Measurements from ENCODE around the gene TTC6.

TTC6 gene

DNA sequence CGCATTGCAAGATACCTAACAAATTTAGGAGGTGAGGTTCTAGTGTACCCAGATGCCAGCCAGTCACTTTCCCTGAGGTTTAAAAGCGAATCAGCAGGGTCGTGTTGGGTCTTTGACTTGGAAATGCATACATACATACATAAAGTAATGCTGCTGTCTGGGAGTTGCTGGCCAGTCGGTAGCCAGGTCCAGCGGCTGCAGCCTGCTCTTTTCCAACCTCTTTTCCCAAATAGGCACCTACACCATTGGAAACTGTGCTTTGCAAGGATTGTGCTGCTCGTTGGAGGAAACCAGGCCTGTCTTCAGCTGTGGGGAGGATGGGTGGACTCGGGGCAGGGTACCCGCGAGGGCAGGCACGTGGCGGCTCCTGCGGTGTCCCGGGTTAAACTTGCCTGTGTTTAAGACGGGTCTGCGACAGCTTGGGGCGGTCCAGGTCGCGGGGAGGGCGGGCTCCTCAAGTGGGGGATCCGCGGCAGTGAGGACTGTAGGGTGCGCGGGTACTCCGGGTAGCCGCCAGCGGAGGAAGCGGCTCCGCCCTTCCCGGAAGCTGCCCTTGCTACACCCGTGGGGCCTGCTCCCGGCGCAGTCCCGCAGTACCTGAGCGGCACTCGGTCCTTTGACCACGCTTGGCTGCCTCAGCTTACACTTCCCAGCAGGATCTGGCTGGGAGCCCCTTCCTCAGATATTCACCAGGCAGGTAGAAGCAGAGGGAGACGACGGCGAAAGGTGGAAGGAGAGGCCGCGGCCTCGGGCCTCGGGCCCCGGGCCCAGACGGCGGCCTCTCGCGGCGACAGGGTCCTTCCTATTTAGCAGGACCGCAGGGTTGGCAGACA lies 2.7 kb downstream of the TTC6 start:
- DNase-seq (ENCODE audit: low read depth) = no peak

DNA sequence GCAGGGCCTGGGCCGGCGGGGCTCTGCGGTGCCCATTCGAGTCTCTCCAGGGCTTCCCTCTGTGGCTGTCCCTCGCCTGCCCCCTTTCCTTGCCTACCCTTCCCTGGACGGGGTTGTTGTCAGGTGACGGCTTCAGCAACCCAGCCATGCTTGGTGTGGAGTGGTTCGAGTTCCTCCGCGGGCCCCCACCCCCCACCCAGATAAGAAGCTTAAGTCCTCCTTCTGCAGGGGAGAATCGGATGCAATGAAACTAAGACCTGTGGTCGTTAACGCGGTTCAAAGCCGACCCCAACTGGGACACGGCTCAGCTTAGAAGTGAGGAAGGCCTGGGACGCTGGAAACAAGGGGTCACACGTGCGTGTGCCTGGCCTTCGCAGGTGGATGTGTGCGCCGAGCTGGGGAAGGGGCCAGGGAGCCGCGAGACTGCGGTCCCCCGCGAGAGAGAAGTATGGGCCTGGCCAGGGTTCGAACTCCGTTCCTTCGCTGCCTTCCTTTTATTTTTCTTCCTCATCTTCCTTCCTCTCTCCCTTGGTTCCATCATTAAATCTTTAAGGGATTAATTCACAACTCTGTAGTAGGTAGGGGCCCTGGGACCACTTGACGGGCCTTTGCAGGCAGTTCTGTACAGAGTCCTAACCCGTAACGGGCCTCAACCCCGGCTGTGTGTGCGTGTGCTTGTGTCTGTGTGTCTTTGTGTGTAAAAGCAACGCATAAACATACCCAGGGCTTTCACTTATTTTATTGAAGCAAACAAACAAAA lies 3.5 kb downstream of the TTC6 start:
- DNase-seq (ENCODE audit: low read depth) = no peak

DNA sequence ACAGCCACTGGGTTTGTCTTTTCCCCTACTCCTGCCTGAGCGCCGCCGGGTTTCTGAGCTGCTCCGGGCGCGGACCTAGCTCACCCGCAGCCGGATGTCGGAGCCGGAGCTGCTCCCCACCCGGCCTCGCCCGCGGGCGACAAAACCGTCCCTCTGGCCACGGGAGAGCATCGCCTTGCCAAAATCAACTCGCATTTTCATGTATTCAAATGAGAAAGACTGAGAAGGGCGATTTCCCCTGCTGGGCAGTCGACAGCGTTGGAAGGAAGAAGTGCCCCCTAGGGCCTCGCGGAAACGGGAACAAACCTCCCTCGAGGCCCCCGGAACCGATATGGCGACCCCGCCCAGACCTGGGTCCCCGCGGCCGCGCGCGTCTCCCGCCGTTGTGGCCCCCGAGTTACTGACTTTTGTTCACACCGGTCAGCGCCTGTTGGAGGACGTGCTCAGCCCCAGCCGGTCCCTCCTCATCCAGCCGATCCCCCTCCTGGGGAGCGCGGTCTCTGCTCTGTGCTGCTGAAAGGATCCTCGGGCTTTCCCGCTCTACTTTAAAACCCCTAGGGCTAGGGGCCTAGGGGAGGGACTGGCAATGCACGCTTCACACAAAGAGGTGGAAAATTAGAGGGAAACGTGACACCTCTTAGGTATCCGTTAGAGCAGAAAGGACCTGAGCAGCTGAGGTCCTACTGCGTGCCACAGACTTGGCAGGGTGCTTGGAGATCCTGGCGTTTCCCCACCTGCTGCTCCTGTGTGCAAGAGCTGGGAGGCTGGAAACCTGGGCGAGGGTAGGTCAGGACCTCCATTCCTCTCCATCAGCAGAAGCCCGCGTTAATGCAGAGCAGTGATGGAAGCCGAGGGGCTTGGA lies 4.3 kb downstream of the TTC6 start:
- peak; percentile 22 for DNase-seq (ENCODE audit: low read depth)

DNA sequence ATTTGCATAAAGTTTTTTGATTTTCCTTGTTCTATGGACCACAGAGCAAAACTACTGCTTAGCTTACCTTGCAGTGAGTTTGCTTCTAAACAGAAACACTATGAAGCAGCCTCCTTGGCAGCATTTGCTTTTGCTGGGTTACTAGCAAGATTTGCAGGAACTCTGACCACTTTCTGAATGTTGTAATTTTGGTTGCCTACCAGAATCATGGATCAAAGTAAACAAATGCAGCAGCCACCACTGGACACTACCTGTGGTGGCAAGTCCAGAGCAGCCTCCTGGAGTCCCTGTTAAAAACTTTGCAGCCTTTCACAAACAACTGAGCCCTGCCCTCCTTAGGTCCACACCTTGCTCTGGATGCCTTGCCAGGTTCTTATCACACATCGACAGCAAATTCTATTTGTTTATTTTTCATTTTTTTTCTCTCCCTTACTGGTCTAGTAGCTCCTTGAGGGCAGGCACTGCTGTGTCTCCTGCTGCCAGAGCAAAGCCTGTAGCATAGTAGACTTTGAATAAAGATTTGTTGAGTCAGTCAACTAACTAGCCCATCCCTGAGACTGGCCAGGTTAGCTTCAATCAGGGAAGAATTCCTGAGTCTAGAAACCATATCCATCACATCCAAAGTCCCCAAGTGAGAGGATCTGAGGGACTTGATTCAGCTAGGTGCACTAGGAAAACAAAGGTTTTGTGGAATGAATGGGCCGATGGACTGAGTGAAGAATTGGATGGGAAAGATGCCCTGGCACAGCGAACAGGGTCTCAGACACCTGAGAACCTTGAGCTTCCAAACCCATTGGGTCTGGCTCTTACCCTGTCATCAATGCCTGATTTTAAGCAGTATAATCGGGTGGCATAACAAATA lies 5.7 kb downstream of the TTC6 start:
- no peak for DNase-seq (ENCODE audit: low read depth)

DNA sequence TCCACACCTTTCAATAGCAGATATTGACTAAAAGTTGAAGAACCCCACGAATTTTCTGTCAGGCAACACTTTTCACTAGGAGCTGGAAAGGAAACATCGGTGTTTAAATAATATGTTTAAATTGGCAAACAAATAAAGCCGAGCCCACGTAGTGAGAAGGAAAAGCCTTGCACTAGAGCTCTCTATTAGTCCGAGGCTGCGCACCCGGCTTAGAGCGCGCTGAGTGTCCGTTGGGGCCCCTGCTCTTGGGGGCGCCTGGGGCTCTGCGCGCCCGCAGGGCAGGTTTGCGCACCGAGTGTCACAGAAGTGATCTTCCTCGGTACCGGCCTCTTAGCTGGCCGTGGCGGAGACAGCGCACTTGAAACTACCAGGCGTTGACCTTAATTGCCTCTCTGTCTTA lies 6.4 kb downstream of the TTC6 start:
- no peak for DNase-seq (ENCODE audit: low read depth)

DNA sequence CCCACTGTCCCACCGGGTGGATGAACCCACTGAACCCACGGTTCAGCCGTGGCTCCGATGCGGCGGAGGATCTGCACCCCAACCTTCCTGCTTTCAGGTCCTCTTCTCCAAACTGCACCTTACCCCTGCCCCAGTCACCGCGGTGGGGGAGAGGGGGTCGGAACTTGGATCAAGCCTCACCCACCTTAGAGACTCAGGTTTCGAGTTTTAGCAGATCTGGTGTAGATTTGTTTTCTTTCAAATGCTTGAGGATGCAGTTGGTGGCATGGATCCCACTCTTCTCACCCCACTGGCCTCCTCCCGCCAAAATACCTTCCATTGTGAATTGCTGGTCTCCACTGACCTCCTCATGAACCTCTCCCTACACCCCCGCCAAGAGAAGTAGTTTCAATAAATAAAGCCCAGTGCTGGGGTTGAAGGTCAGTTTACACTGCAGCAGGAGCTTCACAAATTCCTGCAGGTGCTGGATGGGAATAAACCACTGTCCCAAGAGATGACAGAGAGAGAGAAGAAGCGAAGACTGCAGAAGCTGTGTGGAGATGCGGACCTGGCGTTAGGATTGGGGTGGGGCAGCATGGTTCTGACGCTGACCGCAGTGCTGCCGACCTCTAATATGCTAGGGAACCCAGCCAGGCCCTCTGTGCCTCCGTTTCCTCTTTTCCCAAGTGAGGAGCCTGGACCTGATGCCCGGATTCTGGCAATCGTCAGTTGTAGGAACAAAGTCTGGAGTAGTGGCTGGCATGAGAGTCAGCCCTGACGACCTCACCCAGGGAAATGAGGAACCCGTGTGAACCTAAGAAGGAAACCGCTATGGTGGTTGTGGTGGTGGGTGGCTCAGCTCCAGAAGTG lies 7.4 kb downstream of the TTC6 start:
- DNase-seq (ENCODE audit: low read depth) = no peak

DNA sequence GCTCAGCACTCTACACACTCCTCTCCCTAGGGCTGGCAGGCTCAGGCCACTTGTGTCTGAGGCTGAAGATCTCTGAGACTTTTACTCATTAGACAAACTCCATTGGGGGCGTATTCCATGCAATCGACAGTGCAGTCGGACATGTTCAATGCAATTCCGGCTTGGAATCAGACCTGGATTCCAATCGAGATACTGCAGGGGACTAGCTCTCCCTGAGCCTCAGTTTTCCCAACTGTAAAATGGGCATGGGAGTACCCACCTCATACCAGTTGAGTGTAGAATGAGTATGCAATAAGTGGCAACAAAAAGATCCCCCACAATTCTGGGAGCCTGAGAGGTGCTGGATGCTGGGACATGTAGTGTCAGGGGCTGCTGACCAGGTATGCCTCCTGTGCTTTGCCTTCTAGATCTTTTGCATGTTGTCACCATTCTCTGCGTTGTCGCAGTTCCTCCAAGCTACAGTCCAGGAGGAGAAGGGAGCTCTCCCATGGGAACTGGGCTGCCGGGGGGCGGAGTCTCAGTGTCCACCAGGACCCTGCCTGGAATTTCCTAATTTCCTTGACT lies 8.3 kb downstream of the TTC6 start:
- no peak for DNase-seq (ENCODE audit: low read depth)

DNA sequence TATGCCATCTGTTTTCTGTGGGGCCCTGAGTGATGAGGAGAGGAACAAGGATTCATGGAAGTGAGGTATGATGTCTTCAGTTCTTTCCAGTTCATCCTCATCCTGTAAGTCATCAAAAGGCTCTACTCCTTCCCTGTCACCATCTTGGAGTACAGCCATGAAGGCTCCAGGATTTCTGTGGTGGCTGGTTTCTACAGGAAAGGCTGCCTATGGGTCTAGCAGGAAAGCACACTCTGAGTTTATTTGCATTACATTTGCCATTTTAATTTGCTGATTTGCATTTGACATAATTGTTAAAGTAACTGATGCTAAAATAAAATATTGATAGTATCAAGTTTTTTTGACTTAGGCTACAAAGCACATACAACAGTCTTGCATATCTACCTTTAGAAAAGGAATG lies 11.2 kb downstream of the TTC6 start:
- DNase-seq (ENCODE audit: low read depth) = no peak

DNA sequence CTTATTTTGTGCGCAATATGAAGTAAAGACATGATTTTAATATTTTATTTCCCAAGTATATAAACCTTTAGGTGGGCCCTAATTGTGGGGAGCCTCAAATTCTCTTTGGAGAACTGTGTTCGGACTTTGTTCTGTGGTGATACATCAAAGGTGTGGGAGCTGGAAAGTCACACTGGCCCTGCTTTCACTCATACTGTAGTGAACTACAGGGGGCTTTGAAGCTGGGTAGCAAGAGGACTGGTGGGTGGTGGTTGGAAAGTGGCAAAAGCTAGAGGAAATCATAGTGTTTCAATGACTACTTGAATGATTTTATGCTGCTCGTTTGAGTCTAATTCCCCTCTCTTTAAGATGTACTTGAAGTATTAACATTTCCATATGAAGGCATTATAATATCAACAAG lies 13.2 kb downstream of the TTC6 start:
- DNase-seq (ENCODE audit: low read depth) = no peak

DNA sequence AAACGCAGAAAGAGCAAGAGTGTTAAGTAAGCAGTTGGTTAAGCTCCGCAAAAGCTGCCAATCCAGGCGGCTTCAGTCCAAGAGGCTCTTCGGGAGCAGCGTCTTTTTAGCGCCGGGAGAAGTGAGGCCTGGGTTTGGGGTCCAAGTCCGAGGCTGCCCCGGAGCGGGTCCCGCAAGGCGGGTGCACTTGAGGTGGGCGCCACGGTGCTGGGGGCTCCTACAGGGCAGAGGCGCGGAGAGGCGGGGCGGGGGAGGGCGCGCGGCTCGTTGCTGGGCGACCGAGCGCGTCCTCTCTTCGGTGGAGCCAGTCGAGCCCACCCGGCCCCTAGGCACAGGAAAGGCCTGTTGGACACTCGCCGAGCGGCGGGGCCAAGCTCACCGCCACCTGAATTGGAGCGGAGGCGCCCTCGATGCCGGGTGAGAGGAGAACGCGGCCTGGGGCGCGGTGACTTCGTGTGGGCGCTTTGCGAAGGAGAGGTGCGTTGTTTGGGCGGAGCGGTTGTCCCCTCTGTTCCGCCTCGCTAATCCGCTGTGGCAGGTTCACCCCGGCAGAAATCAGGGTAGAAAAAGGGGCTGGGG lies 15.6 kb downstream of the TTC6 start:
- no peak for DNase-seq (ENCODE audit: low read depth)

DNA sequence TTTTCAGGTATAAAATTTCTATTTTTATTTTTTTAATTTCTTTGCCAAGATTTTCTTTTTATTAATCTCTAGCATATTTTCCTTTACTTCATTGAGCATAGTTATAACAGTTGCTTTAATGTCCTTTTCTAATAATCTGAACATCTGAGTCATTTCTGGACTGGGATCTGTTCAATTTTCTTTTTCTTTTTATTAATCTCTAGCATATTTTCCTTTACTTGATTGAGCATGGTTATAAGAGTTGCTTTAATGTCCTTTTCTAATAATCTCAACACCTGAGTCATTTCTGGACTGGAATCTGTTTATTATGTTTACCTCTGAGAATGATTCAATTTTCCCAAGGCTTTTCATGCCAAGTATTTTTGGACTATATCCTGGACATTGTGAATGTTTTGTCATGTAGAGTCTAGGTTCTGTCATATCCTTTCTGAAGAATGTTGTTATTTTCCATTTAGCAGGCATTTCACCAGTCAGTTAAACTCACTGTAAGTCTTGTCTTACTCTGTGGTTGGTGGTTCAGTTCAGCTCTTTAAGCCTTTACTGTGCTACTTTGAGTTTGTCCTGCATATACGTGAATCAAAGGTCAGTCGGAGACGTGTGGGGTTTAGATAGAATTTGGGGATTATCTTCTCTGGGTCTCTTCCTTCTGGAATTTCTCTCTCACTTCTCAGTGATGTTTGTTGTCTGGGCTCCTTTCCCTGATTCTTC lies 20.3 kb downstream of the TTC6 start:
- DNase-seq (ENCODE audit: low read depth) = no peak

DNA sequence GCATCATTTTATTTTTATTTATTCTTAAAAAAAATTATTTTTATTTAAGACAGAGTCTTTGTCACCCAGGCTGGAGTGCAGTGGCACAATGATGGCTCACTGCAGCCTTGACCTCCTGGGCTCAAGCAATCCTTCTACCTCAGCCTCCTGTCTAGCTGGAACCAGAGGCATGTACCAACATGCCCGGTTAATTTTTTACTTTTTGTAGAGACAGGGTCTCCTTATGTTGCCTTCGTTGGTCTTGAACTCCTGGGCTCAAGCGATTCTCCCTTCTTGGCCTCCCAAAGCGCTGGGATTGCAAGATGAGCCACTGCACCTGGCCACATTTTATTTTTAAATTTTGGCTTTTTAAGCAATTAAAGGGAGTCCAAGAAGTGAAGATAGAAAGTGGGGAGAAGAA lies 21.4 kb downstream of the TTC6 start:
- no peak for DNase-seq (ENCODE audit: low read depth)

DNA sequence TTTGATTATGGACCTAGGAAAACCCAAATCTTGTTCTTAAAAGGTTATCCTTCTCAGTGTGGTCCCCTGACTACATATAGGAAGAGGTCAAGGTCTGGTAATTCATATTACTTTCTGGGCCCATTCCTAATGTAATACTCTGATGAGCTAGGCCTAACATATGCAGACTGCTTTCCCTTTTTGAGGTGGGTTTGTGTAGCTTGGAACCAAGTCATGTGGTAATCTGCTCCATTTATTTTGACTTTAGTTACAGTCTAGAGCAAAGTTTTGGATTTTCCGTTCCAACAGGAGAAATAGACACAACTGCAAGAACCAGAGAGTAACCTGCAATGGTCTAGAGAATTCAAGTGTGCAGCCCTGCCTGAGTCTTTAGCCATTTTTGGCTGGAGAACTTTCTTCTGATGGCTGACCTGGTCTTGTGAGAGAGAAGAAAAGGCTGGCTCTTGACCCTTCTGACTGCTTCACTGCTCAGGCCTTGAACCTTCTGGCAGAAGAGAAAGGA lies 22.5 kb downstream of the TTC6 start:
- DNase-seq (ENCODE audit: low read depth) = no peak

DNA sequence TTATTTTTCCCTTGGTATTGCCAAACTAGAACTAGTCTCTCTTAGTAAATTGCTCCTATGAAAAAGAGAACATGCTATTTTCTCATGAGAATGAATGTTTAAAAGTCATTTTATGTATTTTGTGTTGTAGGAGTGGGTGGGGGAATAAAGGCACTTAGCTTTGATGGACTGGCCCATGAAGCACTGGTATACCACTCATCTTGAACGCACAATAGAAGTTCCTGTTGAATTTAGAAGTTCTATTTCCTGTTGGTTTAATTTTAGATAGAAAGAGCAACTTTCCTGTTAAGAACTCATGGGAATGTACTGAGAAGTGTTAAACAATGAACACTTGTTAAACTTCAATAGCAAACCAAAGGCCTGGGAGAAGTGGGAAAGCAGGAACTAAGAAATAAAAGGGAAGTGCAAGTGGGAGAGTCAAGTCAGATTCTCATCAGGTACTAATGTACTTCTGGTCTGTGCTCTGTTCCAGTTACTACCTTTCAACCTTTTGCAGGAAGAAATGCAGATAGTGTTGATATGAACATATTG lies 23.1 kb downstream of the TTC6 start:
- DNase-seq (ENCODE audit: low read depth) = no peak

DNA sequence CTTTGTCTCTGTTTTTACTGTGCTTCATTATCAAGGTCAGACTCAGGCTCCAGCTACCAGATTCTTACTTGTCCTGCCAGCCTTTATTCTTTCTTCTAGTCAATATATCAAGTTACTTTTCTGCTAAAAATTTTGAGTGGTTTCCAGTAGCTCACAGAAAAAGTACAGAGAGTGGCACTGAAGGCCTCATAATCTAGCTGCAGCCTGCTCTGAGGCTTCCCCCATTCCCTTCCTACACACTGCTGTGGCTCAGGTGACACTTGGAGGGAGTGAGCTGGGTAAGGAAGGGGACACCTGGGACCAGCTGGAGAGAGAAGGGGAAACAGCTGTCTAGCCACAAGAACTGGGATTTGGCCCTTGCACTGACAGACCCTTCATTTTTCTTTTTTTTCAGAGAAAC lies 25.4 kb downstream of the TTC6 start:
- DNase-seq (ENCODE audit: low read depth) = no peak

DNA sequence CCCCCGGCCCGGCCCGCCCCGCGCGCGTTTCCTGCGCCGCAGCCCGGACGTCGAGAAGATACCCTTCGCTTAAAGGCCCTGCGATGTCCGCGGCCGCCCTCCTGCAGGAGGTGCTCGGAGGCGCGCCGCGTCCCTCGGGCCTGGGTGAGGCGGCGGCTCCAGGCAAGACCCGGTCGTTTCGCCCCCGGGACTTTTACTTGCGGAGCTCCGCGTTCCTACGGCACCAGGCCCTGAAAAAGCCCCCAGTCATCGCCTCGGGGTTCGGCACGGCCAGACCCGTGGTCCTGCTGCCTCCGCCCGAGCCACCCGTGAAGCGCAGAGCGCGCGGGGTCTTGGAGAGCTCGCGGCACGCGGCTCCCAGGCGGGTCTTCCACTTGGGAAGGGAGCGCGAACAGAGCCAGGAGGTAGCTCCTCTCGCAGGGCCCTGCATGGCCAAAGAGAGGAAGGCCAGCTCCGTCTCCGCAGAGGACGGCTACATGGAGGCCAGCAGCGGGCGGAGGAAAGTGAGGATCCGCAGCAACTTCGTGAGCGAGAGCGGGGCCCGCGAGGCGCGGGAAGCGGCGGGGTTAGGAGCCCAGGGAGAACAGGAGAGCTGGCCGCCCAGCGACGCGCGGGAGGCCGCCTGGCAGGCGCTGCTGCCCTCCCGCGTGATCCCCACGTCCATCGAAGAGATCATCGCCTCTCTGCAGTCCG lies 26.9 kb downstream of the TTC6 start:
- DNase-seq (ENCODE audit: low read depth) = peak; percentile 24

DNA sequence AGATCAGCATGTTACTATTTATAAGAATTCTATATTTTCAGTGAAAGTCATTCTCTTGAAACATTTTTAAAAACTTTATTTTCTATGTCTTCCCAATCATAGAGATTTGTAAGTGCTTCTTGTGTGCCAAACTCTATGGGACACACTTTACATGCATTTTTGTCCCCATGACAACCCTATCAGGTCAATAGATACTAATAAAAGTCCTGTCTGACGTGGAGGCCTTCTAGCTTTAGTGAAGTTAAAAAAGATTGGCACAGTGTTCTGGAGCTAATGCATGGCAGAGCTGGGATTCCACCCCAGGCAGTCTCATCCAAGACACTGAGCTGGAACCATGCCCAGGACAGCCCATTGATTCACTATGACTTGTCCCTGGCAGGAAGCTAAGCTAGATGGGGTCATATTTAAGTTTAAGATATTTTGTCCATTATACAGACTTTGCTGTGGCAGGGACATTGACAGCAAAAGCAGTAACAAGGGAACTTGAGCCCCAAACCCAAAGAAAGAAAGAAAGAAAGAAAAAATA lies 28.1 kb downstream of the TTC6 start:
- DNase-seq (ENCODE audit: low read depth) = peak; percentile 87

DNA sequence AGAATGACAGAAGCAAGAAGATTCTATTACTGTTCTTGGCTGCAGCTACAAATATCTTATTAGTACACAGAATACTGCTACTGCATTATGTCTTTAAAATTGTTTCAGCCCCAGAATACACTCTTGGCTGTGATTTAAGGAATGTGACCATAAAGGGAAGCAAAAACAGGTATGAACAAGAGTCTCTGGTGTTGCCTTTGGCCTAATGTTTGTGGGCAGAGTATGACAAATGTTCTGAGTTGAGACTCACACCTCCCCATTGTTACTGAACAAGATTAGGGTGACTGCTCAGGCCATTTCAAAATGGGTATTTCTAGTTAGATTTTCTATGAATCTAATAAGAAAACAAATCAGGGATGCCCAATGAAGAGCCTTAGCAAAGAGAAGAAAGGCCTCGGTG lies 28.5 kb downstream of the TTC6 start:
- DNase-seq (ENCODE audit: low read depth) = no peak

All from EH (cell line).